Naive thymus-derived CD4-positive, alpha-beta T cell (primary cell): Measurements from ENCODE around the gene MRPL50. TPM values are rescaled to one million over a fixed set of nuclear protein-coding genes. Genes with fewer than 3 reads are reported as not detected.

Experiments
- ATAC-seq: fragments of 150-1000 bp; cut with Tn5 transposase; 2 replicates; pipeline ENCODE4 v1.10.0; 2021; ENCODE audit warnings: mild to moderate bottlenecking, moderate library complexity
- CTCF ChIA-PET: fragments of 350-600 bp; sonication (Branson Sonifier 250); formaldehyde crosslinking; loops from one replicate; lab custom pipeline; 2021; ENCODE audit warnings: antibody characterized with exemption; lab: Charles Lee
- POLR2A ChIA-PET: fragments of 350-600 bp; sonication (Branson Sonifier 250); formaldehyde crosslinking; loops from one replicate; lab custom pipeline; 2021; ENCODE audit warnings: antibody characterized with exemption, inconsistent platforms; lab: Charles Lee
- DNase-seq, 9 donors: peaks; one replicate each; pipeline versions ENCODE4 v3.0.0 to v3.0.0-alpha.2; 2020 to 2022; ENCODE audit warnings: mixed read lengths in 1 of 9
- H3K27ac ChIP-seq: one replicate; pipeline ENCODE4 v1.7.0; 2013; ENCODE audit warnings: mild to moderate bottlenecking, low read depth, low read length, moderate library complexity
- H3K27me3 ChIP-seq, 2 donors: one replicate each; pipeline ENCODE4 v1.7.0; 2013; ENCODE audit warnings: low read length in 2 of 2, mild to moderate bottlenecking in 2 of 2, moderate library complexity in 2 of 2; ENCODE audit not compliant: control insufficient read depth in 2 of 2, insufficient read depth in 2 of 2
- H3K36me3 ChIP-seq, 3 experiments: 1 replicate in 2 of 3; 2 replicates in 1 of 3; pipeline ENCODE4 v1.7.0; 2013; ENCODE audit warnings: low read length in 3 of 3, mild to moderate bottlenecking in 3 of 3, moderate library complexity in 1 of 3; ENCODE audit not compliant: insufficient read depth in 3 of 3, control insufficient read depth in 2 of 3
- H3K4me1 ChIP-seq, 2 donors: one replicate each; pipeline ENCODE4 v1.7.0; 2013; ENCODE audit warnings: low read length in 2 of 2, mild to moderate bottlenecking in 2 of 2, moderate library complexity in 1 of 2; ENCODE audit not compliant: control insufficient read depth in 2 of 2, insufficient read depth in 2 of 2
- H3K4me3 ChIP-seq: 2 replicates; pipeline ENCODE4 v1.7.0; 2013; ENCODE audit warnings: mild to moderate bottlenecking, low read length
- H3K9me3 ChIP-seq, 3 experiments: 1 replicate in 2 of 3; 2 replicates in 1 of 3; pipeline ENCODE4 v1.7.0; 2013; ENCODE audit warnings: low read length in 3 of 3; ENCODE audit not compliant: control insufficient read depth in 2 of 3
- H3K27ac Mint-ChIP-seq, 9 donors: one replicate each; pipeline ENCODE4 v1.8.0; 2020 to 2022; ENCODE audit warnings: mixed read lengths in 9 of 9, mild to moderate bottlenecking in 8 of 9, moderate library complexity in 5 of 9, inconsistent platforms in 2 of 9
- H3K27me3 Mint-ChIP-seq, 5 donors: one replicate each; pipeline ENCODE4 v1.8.0; 2021 to 2022; ENCODE audit warnings: mixed read lengths in 5 of 5, mild to moderate bottlenecking in 1 of 5
- H3K36me3 Mint-ChIP-seq, 5 donors: one replicate each; pipeline ENCODE4 v1.8.0; 2020 to 2022; ENCODE audit warnings: mixed read lengths in 5 of 5, mild to moderate bottlenecking in 3 of 5, inconsistent platforms in 1 of 5
- H3K4me1 Mint-ChIP-seq, 7 donors: one replicate each; pipeline ENCODE4 v1.8.0; 2020 to 2022; ENCODE audit warnings: mixed read lengths in 7 of 7, mild to moderate bottlenecking in 3 of 7, inconsistent platforms in 1 of 7
- H3K4me3 Mint-ChIP-seq, 10 donors: one replicate each; pipeline ENCODE4 v1.8.0; 2020 to 2022; ENCODE audit warnings: mild to moderate bottlenecking in 10 of 10, mixed read lengths in 10 of 10, moderate library complexity in 6 of 10, inconsistent platforms in 2 of 10
- H3K9me3 Mint-ChIP-seq, 11 donors: one replicate each; pipeline ENCODE4 v1.8.0; 2020 to 2022; ENCODE audit warnings: mixed read lengths in 11 of 11, mild to moderate bottlenecking in 4 of 11, inconsistent platforms in 1 of 11, moderate library complexity in 1 of 11
- intact Hi-C, 2 donors: fragments of 100-400 bp; cut with micrococcal nuclease; formaldehyde crosslinking; loops; one replicate each; pipeline ENCODE4 v1.15.1; 2023
- polyA plus RNA-seq, 2 donors: library from polyadenylated mRNA; unstranded; fragments of 300-500 nt; fragmentation: Illumina TruSeq; gene quantifications; one replicate each; pipeline ENCODE4 v1.2.3, GENCODE V29; 2021
- total RNA-seq, 6 experiments: library from RNA in 5 of 6; stranded (reverse) in 5 of 6; gene quantifications; 1 replicate in 5 of 6; 2 replicates in 1 of 6; pipeline ENCODE4 v1.2.3 and lab custom pipeline; 2021 to 2026

MRPL50 gene
- total and polyA plus RNA-seq, 7 experiments from 2014 or later: 6.5 to 23.8 (median 14.9) TPM

- POLR2A ChIA-PET: no interaction called here
- no peak overlapping the region for H3K4me3 Mint-ChIP-seq
- intact Hi-C loops: no loop called here
- ATAC-seq: no peak
- no peak overlapping the region for H3K27ac Mint-ChIP-seq
- no peaks in the 10 kb centered on the region for H3K4me1 ChIP-seq
- H3K4me3 ChIP-seq: no peak overlapping the region
- peaks cover 25 to 80% (median 48%) of the 10 kb centered on the region in 11 donors for H3K9me3 Mint-ChIP-seq
- CTCF ChIA-PET: no interaction called here
- H3K9me3 ChIP-seq: peaks cover 0 to 31% (median 5%) of the 10 kb centered on the region in 3 experiments
- H3K27me3 Mint-ChIP-seq: no peaks in the 10 kb centered on the region
- H3K27me3 ChIP-seq: no peaks in the 10 kb centered on the region
- H3K36me3 ChIP-seq: no peaks in the 10 kb centered on the region
- no peak overlapping the region for H3K27ac ChIP-seq
- DNase-seq: no peak
- H3K36me3 Mint-ChIP-seq: peaks cover 6 to 54% (median 31%) of the 10 kb centered on the region in 5 donors
- H3K4me1 Mint-ChIP-seq: no peaks in the 10 kb centered on the region
These were observed 20.4 kb upstream of the MRPL50 start for GRCh38 chr9:101418518-101419430.

- ATAC-seq (no peak), DNase-seq (no peak)
- POLR2A ChIA-PET: no interaction called here
- H3K27me3 ChIP-seq: no peaks in the 10 kb centered on the region
- no peak overlapping the region for H3K27ac Mint-ChIP-seq
- H3K4me1 Mint-ChIP-seq: no peaks in the 10 kb centered on the region
- no peaks in the 10 kb centered on the region for H3K27me3 Mint-ChIP-seq
- intact Hi-C loops: no loop called here
- no peak overlapping the region for H3K27ac ChIP-seq
- H3K9me3 Mint-ChIP-seq: peaks cover 26 to 80% (median 53%) of the 10 kb centered on the region in 11 donors
- peaks cover 12 to 54% (median 37%) of the 10 kb centered on the region in 5 donors for H3K36me3 Mint-ChIP-seq
- no peak overlapping the region for H3K4me3 ChIP-seq
- no peaks in the 10 kb centered on the region for H3K36me3 ChIP-seq
- H3K4me1 ChIP-seq: no peaks in the 10 kb centered on the region
- no peak overlapping the region for H3K4me3 Mint-ChIP-seq
- CTCF ChIA-PET: no interaction called here
- peaks cover 4 to 39% (median 5%) of the 10 kb centered on the region in 3 experiments for H3K9me3 ChIP-seq
These were observed 19.6 kb upstream of the MRPL50 start for GRCh38 chr9:101417977-101418376.

- Histone ChIP-seq H3K27ac (no peak overlapping the region), H3K9me3 (peaks cover 4 to 43% (median 5%) of the 10 kb centered on the region in 3 experiments), H3K4me3 (no peak overlapping the region), H3K4me1 (no peaks in the 10 kb centered on the region), H3K27me3 (no peaks in the 10 kb centered on the region), H3K36me3 (no peaks in the 10 kb centered on the region)
- no peak overlapping the region for H3K27ac Mint-ChIP-seq
- peaks cover 29 to 83% (median 57%) of the 10 kb centered on the region in 11 donors for H3K9me3 Mint-ChIP-seq
- CTCF ChIA-PET: no interaction called here
- POLR2A ChIA-PET: no interaction called here
- DNase-seq: no peak
- no peak overlapping the region for H3K4me3 Mint-ChIP-seq
- intact Hi-C loops: no loop called here
- ATAC-seq: no peak
- H3K27me3 Mint-ChIP-seq: no peaks in the 10 kb centered on the region
- H3K4me1 Mint-ChIP-seq: no peaks in the 10 kb centered on the region
- H3K36me3 Mint-ChIP-seq: peaks cover 16 to 58% (median 41%) of the 10 kb centered on the region in 5 donors
These were observed 19.0 kb upstream of the MRPL50 start for GRCh38 chr9:101417389-101417788.

GRCh38 chr9:101415578-101415977 lies 17.2 kb upstream of the MRPL50 start:
- CTCF ChIA-PET: no interaction called here
- no peaks in the 10 kb centered on the region for H3K4me1 Mint-ChIP-seq
- intact Hi-C loops: no loop called here
- H3K4me3 ChIP-seq: no peak overlapping the region
- no peak overlapping the region for H3K27ac ChIP-seq
- H3K4me1 ChIP-seq: no peaks in the 10 kb centered on the region
- POLR2A ChIA-PET: no interaction called here
- H3K9me3 Mint-ChIP-seq: peaks cover 30 to 89% (median 61%) of the 10 kb centered on the region in 11 donors
- peaks cover 26 to 63% (median 41%) of the 10 kb centered on the region in 5 donors for H3K36me3 Mint-ChIP-seq
- H3K4me3 Mint-ChIP-seq: no peak overlapping the region
- H3K27me3 ChIP-seq: no peaks in the 10 kb centered on the region
- no peak overlapping the region for H3K27ac Mint-ChIP-seq
- DNase-seq (no peak), ATAC-seq (no peak)
- H3K9me3 ChIP-seq: peaks cover 4 to 53% (median 11%) of the 10 kb centered on the region in 3 experiments
- no peaks in the 10 kb centered on the region for H3K27me3 Mint-ChIP-seq
- H3K36me3 ChIP-seq: no peaks in the 10 kb centered on the region

GRCh38 chr9:101414839-101415238 lies 16.4 kb upstream of the MRPL50 start:
- Mint-ChIP-seq H3K9me3 (peaks cover 30 to 90% (median 57%) of the 10 kb centered on the region in 11 donors), H3K27ac (no peak overlapping the region), H3K4me1 (no peaks in the 10 kb centered on the region), H3K4me3 (no peak overlapping the region), H3K36me3 (peaks cover 29 to 64% (median 41%) of the 10 kb centered on the region in 5 donors), H3K27me3 (no peaks in the 10 kb centered on the region)
- Histone ChIP-seq H3K27me3 (no peaks in the 10 kb centered on the region), H3K27ac (no peak overlapping the region), H3K36me3 (no peaks in the 10 kb centered on the region), H3K4me3 (no peak overlapping the region), H3K9me3 (peaks cover 11 to 56% (median 17%) of the 10 kb centered on the region in 3 experiments), H3K4me1 (no peaks in the 10 kb centered on the region)
- DNase-seq (no peak), ATAC-seq (no peak)
- POLR2A ChIA-PET: interaction anchor here (0.7 kb wide), 1 partner anchor 119 kb away, joined by 3 read pairs; the partner anchor contains the start of gene RNF20
- CTCF ChIA-PET: no interaction called here
- intact Hi-C loops: no loop called here

- intact Hi-C loops: no loop called here
These were observed 10.7 kb upstream of the MRPL50 start for GRCh38 chr9:101409079-101409477.

More at GRCh38 chr9:101409079-101409477, 10.7 kb upstream of the MRPL50 start:
- ATAC-seq (no peak), DNase-seq (no peak)
- ChIA-PET CTCF (no interaction called here), POLR2A (no interaction called here)
- Histone ChIP-seq H3K36me3 (peaks cover 20 to 49% (median 27%) of the 10 kb centered on the region in 3 experiments), H3K27me3 (no peaks in the 10 kb centered on the region), H3K4me3 (no peak overlapping the region), H3K9me3 (peaks cover 28 to 70% (median 34%) of the 10 kb centered on the region in 3 experiments), H3K27ac (no peak overlapping the region), H3K4me1 (no peaks in the 10 kb centered on the region)
- no peaks in the 10 kb centered on the region for H3K27me3 Mint-ChIP-seq
- peaks cover 56 to 80% (median 74%) of the 10 kb centered on the region in 5 donors for H3K36me3 Mint-ChIP-seq
- no peak overlapping the region for H3K27ac Mint-ChIP-seq
- no peak overlapping the region for H3K4me3 Mint-ChIP-seq
- H3K4me1 Mint-ChIP-seq: peaks cover 0 to 6% (median 0%) of the 10 kb centered on the region in 7 donors
- H3K9me3 Mint-ChIP-seq: peaks cover 12 to 97% (median 67%) of the 10 kb centered on the region in 11 donors
